ENCODE measurements around the gene FLRT2.

The FLRT2 gene

DNA sequence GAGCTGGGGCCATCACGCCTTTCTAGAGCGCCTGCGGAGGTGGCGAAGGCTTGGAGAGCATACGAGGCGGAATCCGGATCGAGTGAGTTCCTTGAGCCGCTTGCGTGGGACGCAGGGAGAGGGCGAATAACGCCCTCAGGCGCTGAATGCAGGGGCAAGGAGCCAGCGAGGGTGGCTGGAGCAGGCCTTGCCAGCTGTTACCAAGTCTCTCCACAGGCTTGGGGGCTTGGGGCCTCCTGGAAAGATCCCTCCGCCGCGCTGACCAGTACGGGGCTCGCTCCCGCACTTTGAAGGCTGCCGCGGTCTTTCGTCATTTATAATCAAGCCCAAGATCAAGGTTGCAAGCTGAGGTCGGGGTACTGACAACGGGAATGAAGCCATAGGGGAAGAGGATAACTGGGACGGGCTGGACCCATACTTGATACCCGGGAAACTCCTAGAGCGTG, 1.2 kb downstream of the FLRT2 start:
- no peak for DNase-seq

DNA sequence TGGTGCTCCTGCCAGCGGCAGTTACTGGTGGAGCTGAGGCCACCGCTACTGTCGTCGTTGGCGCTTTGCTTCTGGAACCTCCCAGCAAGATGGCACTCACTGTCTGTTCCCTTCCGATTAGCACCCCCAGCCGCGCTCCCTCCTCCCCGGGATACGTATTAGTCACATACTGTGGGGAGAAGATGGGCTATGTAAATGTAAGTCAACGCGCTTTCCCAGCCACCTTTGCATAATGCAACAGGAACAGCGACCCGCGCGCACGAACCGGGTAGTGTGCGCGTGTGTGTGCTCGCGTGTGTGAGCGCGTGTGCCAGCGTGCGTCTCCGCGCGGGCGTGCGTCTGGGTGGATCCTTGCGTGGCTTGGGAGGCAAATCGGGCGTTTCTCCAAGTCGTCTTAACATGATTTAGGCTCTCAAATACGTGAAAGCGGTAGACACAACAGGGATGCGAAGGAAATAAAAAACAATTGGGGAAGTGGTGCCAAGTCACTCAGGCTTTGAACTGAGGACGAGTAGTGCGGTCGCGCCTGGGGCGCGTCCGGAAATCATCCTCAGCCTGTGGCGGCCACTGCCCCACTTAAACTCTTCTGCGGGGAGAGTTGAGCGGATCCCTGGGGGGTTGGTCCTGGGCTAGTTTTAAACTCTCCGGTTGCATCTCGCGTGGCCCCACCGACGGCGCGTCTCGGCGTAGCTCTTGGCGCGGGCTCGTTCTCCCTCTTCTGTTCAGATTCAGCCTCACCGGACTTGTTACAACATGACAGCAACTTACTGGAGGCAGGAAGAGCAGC, 1.8 kb downstream of the FLRT2 start:
- DNase-seq, result no peak

DNA sequence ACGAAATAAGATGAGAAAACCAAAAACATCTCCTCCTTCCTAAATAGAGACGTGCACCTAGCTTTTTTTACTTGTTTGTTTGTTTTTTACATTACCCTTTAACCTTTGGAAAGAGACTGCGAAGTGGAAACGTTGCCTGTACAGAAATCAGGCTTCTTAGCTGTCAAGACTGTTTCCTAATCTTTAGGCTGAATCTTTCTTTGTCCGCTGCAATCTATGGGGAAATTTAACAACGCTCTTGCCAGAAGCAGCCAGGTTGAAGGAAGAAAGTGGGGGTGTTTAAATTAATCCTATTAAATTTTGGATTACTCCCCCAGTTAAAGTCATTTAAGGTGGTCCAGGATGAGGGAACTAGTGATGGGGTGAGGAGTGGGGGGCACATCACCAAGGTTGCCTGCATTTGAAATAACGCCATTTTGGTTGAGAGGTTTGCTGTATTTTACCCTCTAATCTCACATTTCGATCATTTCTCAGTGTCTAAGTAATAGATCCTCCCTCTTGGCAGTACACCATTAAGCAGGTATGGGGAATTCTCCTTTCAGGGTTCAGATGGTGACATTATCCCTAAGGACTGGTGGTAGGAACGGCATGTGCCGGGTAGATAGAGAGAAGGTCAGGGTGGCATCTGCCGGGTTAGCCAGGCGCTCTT, 2.6 kb downstream of the FLRT2 start:
- DNase-seq, result no peak

- DNase-seq, result peak; percentile 80
Observed at GRCh38 chr14:85533023-85533860, 3.3 kb downstream of the FLRT2 start.

DNA sequence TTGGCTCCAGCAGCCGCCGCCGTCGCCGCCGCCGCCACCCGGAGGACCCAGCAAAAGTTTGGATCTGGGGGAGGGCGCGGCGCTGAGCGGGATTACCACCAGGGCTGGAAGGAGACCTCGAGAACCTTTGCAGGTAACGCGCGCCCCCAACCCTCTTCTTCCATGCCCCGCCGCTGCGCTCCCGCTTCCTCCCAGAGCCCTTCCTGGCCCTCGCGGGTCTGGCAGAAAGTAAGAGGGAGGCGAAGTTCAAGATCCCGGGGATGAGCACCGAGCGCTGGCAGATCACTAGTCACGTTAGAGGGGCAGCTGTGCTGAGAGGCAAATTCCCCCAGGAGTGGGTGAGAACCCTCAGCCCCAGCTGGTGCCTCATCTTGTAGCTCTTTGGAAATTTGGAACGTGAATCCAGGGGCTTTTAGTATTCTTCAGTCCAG, 3.9 kb downstream of the FLRT2 start:
- DNase-seq, result peak; percentile 71

DNA sequence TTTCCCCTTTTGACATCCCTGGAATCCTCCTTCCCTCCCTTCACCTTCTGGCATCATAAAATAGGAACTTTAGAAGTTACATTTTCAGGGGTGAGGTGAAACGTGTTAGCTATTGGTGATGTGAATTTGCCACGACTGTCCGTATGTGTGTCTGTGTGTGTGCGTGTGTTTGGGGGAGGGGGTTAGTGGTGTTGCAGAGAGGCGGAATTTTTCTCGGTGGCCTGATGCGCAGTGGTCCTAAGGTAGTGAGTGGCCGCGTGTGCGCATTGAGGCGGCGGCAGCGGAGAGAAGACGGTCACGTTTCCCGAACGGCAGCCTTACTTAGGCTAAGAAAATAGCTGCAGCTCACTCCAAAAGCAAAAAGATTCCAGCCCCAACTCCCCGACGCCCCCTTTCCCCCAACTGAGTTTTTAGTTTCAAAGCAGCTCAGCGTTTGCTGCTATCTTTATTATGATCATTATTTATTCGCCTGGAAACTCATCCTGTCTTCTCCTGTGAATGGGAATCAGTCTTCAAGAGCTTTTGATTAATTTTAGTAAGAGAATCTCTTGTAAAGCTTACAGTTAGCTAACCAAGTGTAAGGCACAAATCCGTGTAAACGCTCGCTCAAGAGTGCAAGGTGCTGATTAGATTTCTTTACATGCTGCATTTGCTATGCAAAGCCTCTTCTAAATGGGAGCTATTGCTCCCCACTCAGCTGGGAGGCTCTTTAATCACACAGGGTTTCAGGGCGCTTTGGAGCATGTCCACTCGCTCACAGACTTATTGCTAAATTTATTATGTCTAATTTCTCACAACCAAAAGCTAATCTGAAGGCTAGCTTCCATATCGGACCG, 4.7 kb downstream of the FLRT2 start:
- DNase-seq, result peak; percentile 78

DNA sequence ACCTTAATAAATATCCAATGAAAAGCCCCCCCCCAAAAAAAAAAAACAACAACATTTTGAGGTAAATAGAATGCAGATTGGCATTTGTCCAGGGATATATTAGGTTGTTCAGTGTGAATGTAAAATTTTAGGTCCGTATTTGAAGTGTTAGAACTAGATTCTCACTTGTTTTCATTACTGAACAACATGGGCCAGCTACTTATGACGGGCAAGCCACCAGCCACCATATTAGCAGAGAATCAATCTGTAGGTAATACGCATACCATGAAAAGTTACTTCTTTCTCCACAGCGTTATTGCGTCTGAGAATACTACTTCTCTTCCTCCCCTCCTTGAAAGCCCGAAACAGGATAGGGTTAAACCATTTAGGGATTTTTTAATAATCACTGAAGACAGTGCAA, 5.4 kb downstream of the FLRT2 start:
- no peak for DNase-seq

DNA sequence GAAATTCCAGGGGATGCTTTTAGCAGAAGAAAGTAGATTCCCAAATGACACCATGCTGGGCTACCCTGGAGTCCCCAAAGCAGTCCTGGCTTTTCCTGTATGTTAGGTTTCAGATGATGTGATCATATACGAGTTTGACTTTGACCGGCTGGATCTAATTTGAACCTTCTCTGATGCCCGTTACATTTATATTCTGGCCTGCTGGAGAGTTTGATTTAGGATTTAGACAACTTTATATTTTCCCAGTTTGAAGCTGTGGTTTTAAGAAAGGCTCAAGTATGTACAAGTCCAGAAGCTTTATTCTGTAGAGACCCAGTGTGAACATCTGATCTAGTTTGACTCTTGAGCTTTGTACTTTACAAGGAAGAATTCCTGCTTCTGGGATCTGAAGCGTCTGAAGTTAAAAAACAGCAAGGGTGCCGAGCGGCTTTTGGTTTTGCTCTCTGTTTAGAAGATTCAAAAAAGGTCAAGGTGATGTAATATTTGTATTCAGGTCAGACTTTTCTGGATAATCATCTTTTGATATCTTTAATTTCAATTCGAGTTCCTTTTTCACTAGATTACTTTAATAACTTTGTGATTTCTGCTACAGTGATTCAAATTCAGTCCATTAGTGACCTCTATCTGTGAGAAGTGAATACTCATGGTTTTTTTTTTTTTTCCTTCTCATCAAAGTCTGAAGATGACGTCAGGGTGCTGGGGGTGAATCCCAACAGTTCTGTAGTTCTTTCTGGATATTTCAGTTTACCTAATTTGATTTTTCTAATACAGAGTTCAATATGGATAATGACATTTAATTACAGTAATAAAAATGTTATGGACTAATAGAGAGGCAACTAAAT, 6.3 kb downstream of the FLRT2 start:
- peak; percentile 41 for DNase-seq

GRCh38 chr14:85536833-85537190, 6.9 kb downstream of the FLRT2 start:
- peak; percentile 53 for DNase-seq

GRCh38 chr14:85537526-85537925, 7.6 kb downstream of the FLRT2 start:
- DNase-seq, result no peak

GRCh38 chr14:85538636-85539035, 8.7 kb downstream of the FLRT2 start:
- DNase-seq, result no peak

- no peak for DNase-seq
Observed at GRCh38 chr14:85539510-85539909, 9.6 kb downstream of the FLRT2 start.

DNA sequence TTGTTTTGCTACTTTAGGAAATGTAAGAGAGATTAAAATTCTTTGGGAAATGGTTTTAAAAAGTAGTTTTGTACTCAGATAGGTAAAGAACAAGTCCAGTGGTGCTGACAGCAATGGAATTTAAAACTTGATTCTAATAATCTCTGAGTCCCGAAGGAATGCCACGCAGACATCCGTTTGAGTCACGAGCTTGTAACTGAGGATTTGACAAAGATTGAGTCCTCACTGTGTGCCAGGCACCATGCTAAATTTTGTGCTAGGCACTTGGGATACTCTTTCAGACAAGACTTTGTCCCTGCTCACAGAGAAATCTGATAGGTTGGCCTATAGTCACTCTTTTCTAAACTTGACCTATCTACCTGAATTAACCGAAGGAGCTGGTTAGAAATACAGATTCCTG, 12.7 kb downstream of the FLRT2 start:
- no peak for DNase-seq

- no peak for DNase-seq
Observed at GRCh38 chr14:85545738-85546137, 15.8 kb downstream of the FLRT2 start.

- DNase-seq, result no peak
Observed at GRCh38 chr14:85546390-85546789, 16.4 kb downstream of the FLRT2 start.

DNA sequence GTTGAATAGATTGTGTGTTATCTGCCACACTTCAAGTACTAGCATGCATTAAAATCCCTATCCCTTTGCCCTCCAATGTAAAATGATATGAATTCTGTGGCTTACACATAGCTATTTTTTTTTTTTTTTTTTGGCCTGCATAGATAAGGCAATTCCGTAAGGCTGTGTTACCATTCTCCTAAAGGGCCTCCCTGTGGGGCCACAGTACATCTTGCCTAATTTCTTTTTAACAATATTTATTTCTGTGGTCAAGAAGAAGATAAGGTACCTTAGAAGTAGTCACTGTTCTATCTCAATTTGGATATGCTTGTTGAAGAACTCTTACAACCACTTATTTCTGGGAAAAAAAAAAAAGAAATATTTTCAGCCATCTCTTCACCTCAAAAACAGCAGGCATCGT, 19.8 kb downstream of the FLRT2 start:
- peak; percentile 30 for DNase-seq

DNA sequence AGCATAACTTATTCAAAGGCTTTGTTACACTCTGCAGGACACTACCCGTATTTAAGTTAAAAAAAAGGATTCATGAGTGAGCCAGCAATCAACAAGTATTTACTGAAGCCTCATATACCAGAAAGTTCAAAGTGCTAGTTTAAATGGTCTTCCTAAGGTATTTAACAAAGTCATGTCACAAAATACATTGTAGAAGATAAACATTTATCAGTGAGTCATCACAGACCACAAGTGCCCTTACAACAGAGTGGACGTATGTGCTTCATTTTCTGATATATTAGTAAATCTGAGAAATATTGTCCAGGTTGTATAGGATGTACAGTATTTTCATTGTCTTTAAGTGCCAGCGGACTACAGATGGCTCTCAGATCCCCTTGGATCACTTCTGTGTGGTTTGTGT, 24.2 kb downstream of the FLRT2 start:
- DNase-seq, result no peak

DNA sequence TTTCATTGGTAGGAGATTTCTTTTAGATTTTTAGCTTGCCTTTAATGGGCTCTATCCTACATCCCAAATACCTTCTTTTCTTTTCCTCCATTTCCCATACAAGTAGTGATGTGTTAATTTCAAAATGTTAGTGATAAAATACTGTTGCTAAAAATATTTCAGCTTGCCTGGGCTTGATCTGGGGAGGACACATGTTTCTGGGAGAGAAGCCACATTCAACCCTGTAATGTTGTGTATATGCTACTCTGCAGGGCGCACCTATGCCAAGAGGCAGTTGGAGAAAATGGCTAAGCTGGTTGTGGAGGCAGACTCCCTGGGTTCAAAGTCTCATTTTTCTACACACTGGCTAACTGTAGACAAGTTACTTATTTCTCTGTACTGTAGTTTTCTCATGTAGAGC, 26.3 kb downstream of the FLRT2 start:
- no peak for DNase-seq

DNA sequence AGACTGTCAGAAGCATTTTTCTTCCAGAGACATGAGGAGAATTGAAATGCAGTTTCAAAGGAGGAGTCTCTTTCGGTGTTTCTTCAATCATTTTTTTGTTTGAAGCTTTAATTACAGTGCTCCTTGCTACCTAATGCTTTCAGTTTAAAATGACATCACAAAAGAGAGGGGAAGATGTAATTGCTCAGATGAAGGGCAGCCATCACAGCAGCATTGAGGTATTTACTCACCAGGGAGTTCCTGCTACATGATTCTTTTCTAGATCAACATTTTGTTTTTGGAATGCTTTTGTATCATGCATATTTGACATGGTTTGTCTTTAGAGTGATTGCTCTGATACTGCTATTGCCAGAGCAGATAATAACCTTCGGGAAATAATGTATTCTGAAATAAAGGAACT, 28.6 kb downstream of the FLRT2 start:
- DNase-seq, result no peak

DNA sequence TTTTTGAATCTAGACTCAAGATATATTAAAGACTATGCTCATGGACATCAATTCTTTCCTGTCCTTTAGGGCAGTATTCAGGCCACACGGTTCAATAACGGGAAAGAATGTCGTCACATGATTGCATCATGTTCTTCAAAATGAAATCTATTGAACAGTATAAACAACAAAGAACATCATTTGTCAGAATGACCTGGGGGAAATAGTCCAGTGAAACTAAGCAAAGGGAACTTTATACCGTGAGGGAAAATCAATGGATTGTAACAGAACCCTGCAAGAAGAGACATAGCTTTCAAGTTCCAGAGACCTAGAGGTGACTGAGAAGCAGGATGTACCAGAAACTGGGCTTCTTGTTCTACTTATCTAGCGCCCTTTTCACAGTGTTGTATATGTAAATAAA, 32.7 kb downstream of the FLRT2 start:
- DNase-seq, result no peak

DNA sequence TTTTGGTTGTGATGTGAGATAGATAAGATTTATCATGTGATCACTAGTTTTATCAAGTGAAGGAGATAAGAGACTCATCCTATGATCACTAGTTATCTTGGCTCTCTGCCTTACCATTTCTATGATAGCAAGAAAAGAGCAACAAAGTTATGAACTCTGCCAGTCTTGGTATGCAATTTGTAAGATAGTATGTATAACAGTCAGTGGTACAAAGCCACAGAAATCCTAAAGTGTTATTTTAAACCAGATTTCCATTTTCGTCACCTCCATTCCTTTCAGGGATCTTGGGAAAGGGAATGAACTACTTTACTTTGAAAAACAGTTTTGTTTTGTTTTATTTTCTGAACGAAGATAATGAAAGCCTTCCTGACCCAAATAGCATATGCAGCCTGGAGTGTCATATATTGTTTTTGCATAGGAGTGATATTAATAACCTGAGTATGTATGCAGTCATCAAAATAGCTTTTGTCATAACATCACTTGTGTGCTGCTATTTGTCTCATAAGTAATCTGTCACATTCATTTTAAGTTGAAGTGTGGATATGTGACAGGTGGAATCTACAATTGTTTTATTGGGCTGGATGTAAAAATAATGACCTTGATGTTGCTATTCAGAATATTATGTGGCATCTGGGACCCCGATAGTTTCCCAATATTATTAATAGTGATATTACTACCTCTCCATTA, 35.0 kb downstream of the FLRT2 start:
- DNase-seq, result no peak

Measured in DMS79 treated with DMSO at 0.1 percent for 48 hours (cell line).